GM10248 (cell line): ENCODE data around the gene DEGS1.

Source experiments
- CTCF ChIA-PET: fragments of 300-600 bp; sonication (Branson Sonifier 250); formaldehyde crosslinking; extraction: SDS; loops from one replicate; lab custom pipeline; 2021; ENCODE audit warnings: antibody characterized with exemption; lab: Yijun Ruan, JAX
- POLR2A ChIA-PET: fragments of 350-650 bp; sonication (Branson Sonifier 250); formaldehyde crosslinking; extraction: SDS; loops from one replicate; lab custom pipeline; 2020; ENCODE audit warnings: antibody characterized with exemption; lab: Yijun Ruan, JAX
- DNase-seq: peaks from one replicate; pipeline ENCODE4 v3.0.0; 2012; ENCODE audit errors: extremely low spot score
- CTCF ChIP-seq: IDR thresholded peaks from 2 replicates; pipeline ENCODE4 v1.5.1; 2012; ENCODE audit warnings: mild to moderate bottlenecking, low read depth; ENCODE audit errors: extremely low read depth, missing control alignments, control extremely low read depth

Gene DEGS1

DNA sequence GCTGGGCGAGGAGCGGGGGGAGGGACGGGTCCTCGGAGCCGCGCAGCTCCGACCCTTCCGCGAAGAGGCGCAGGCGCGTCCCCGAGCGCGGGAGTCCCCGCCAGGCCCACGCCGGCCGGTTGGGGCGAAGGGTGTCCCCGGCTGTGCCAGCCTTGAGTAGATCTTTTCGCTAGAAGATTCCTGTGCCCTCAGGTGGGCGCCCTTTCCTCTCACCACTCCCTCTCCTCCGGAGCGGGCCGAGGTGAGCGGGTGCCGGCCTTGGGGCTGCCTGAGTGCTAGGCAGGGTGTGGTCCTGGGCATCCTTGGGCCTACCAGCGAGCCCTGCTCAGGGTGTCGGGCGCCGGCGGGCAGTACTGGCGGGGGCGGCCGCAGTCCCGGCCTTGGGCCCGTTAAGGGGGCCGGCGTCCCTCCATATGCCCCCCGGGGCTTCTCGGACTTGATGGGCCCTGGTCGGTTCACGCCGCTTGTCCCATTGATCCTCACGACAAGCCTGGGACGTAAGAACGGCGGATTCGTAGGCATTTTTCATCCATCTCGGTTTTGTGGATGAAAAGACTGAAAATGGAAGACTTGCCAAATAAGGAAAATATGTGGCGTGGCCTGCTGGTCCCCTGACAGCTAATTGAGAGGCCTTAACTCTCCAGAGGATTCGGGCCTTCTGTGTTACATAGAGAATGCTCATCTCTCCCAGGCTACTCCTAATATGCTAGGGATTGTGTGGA, 712 bp downstream of the DEGS1 start:
- ChIA-PET POLR2A (interaction anchor here (0.6 to 1.2 kb wide), 2 partner anchors 9 to 21 kb away, joined by 3 to 9 read pairs; no protein-coding TSS in a partner anchor), CTCF (interaction anchor here (1.4 to 1.8 kb wide), 3 partner anchors 10 to 25 kb away, joined by 3 to 9 read pairs (median 5); no protein-coding TSS in a partner anchor)
- TF ChIP-seq CTCF, result no peak
- peak; percentile 68 for DNase-seq

DNA sequence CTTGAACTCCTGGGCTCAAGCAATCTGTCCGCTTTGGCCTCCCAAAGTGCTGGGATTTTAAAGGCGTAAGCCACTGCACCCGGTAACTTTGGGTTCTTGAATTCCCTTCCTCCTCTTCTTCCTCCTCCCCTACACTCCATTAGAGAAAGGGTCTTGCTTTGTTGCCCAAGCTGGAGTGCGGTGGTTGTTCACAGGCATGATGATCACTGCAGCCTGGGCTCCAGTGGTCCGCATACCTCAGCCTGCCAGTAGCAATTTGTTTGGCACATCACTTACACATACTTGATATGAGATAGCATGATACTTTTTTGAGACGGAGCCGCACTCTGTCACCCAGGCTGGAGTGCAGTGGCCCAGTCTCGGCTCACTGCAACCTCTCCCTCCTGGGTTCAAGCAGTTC, 2.2 kb downstream of the DEGS1 start:
- TF ChIP-seq CTCF, result no peak
- no peak for DNase-seq
- ChIA-PET CTCF (interaction anchor here (1.4 to 1.8 kb wide), 2 partner anchors 8 to 26 kb away, joined by 3 to 5 read pairs; no protein-coding TSS in a partner anchor), POLR2A (interaction anchor here (0.6 kb wide), 1 partner anchor 348 kb away, joined by 3 read pairs; no protein-coding TSS in a partner anchor)

GRCh38 chr1:224188286-224188685, 5.2 kb downstream of the DEGS1 start:
- ChIA-PET POLR2A (no interaction called here), CTCF (interaction anchor here (1.5 kb wide), 1 partner anchor 18 kb away, joined by 3 read pairs; no protein-coding TSS in a partner anchor)
- no peak for TF ChIP-seq CTCF
- no peak for DNase-seq

DNA sequence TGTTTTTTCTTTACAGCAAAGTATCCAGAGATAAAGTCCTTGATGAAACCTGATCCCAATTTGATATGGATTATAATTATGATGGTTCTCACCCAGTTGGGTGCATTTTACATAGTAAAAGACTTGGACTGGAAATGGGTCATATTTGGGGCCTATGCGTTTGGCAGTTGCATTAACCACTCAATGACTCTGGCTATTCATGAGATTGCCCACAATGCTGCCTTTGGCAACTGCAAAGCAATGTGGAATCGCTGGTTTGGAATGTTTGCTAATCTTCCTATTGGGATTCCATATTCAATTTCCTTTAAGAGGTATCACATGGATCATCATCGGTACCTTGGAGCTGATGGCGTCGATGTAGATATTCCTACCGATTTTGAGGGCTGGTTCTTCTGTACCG, 6.5 kb downstream of the DEGS1 start:
- TF ChIP-seq CTCF, result no peak
- no peak for DNase-seq
- POLR2A ChIA-PET, result interaction anchor here (0.8 kb wide), 1 partner anchor 12 kb away, joined by 4 read pairs; no protein-coding TSS in a partner anchor
- CTCF ChIA-PET, result no interaction called here

GRCh38 chr1:224192082-224192788, 9.2 kb downstream of the DEGS1 start:
- no peak for TF ChIP-seq CTCF
- no peak for DNase-seq
- CTCF ChIA-PET, result interaction anchor here (0.8 to 2.1 kb wide), 10 partner anchors 8 to 91 kb away, joined by 3 to 7 read pairs (median 4); partner anchors contain the start of gene DEGS1
- POLR2A ChIA-PET, result interaction anchor here (0.6 to 1.8 kb wide), 3 partner anchors 9 to 47 kb away, joined by 6 to 9 read pairs (median 8); partner anchors contain the start of gene DEGS1
